SU-DHL-6 (cell line): ENCODE results near the gene OSBPL9.

Experiments
- H2AFZ ChIP-seq: fragments of 200-600 bp; sonication (generic); 2 replicates; pipeline ENCODE4 v1.6.1; 2014; ENCODE audit warnings: low read depth, mild to moderate bottlenecking, moderate library complexity, mixed read lengths, antibody characterized with exemption, low read length; ENCODE audit not compliant: severe bottlenecking
- H3F3A ChIP-seq: fragments of 200-600 bp; shearing (Covaris generic); 2 replicates; pipeline ENCODE4 v1.6.0; 2016; ENCODE audit warnings: antibody characterized with exemption, mild to moderate bottlenecking; ENCODE audit not compliant: insufficient read depth
- H3K27ac ChIP-seq: fragments of 200-600 bp; sonication (generic); 2 replicates; pipeline ENCODE4 v1.5.1; 2016; ENCODE audit warnings: low read depth, mild to moderate bottlenecking, low read length, moderate library complexity, mixed read lengths
- H3K27me3 ChIP-seq: fragments of 200-600 bp; sonication (generic), shearing (Covaris generic); 2 replicates; pipeline ENCODE4 v1.6.0; 2014; ENCODE audit warnings: mild to moderate bottlenecking, low read length
- H3K36me3 ChIP-seq: fragments of 200-600 bp; sonication (generic); 2 replicates; pipeline ENCODE4 v1.6.1; 2014; ENCODE audit warnings: mild to moderate bottlenecking, low read length, mixed read lengths
- H3K4me2 ChIP-seq: fragments of 300-600, 200-600 bp; shearing (Covaris generic), sonication (generic); 2 replicates; pipeline ENCODE4 v1.6.0; 2014; ENCODE audit warnings: low read length, low read depth, mild to moderate bottlenecking; ENCODE audit not compliant: poor library complexity, severe bottlenecking
- H3K4me3 ChIP-seq: fragments of 200-600 bp; sonication (generic); 2 replicates; pipeline ENCODE4 v1.5.1; 2014; ENCODE audit warnings: antibody characterized with exemption, low read length, mild to moderate bottlenecking, mixed read lengths; ENCODE audit not compliant: insufficient read depth, poor library complexity, severe bottlenecking
- H3K79me2 ChIP-seq: fragments of 200-600 bp; sonication (generic); 2 replicates; pipeline ENCODE4 v1.6.1; 2014; ENCODE audit warnings: mild to moderate bottlenecking, low read length, moderate library complexity; ENCODE audit not compliant: insufficient read depth
- H3K9ac ChIP-seq: fragments of 200-600 bp; sonication (generic); 2 replicates; pipeline ENCODE4 v1.7.0; 2014; ENCODE audit warnings: mild to moderate bottlenecking, low read length
- H3K9me2 ChIP-seq: fragments of 200-600 bp; sonication (generic); replicated peaks from 2 replicates; pipeline ENCODE4 v1.6.1; 2014; ENCODE audit warnings: low read length; ENCODE audit not compliant: insufficient read depth
- H3K9me3 ChIP-seq: fragments of 200-600 bp; sonication (generic); 2 replicates; pipeline ENCODE4 v1.6.1; 2014; ENCODE audit warnings: low read length, mixed read lengths; ENCODE audit not compliant: insufficient read depth
- H4K20me1 ChIP-seq: fragments of 200-600 bp; sonication (generic); 2 replicates; pipeline ENCODE4 v1.6.1; 2014; ENCODE audit warnings: low read depth, mild to moderate bottlenecking, antibody characterized with exemption, low read length, moderate library complexity, mixed read lengths
- CTCF ChIP-seq: fragments of 200-600 bp; sonication (generic); IDR thresholded peaks from one replicate; pipeline ENCODE4 v1.5.1; 2017; ENCODE audit warnings: antibody characterized with exemption, mild to moderate bottlenecking, low read length, moderate library complexity; ENCODE audit not compliant: insufficient read depth, poor library complexity, severe bottlenecking
- EZH2phosphoT487 ChIP-seq: fragments of 200-600 bp; sonication (generic), shearing (Covaris generic); conservative IDR thresholded peaks from 2 replicates; pipeline ENCODE4 v1.6.1; 2018; ENCODE audit warnings: mild to moderate bottlenecking, antibody characterized with exemption, low read length, moderate library complexity, mixed read lengths

The OSBPL9 gene

GRCh38 chr1:51594716-51595115 is 22.2 kb upstream of the OSBPL9 start:
- Histone ChIP-seq H3K79me2 (no peaks in the 10 kb centered on the region), H3K27me3 (no peaks in the 10 kb centered on the region), H2AFZ (no peak overlapping the region), H3K27ac (no peak overlapping the region), H3K36me3 (no peaks in the 10 kb centered on the region), H3K9me3 (no peaks in the 10 kb centered on the region), H3K9ac (no peak overlapping the region), H4K20me1 (no peaks in the 10 kb centered on the region), H3K9me2 (no peaks in the 10 kb centered on the region), H3F3A (no peaks in the 10 kb centered on the region), H3K4me3 (no peak overlapping the region), H3K4me2 (no peak overlapping the region)
- TF ChIP-seq CTCF (no peak), EZH2phosphoT487 (no peak)

DNA sequence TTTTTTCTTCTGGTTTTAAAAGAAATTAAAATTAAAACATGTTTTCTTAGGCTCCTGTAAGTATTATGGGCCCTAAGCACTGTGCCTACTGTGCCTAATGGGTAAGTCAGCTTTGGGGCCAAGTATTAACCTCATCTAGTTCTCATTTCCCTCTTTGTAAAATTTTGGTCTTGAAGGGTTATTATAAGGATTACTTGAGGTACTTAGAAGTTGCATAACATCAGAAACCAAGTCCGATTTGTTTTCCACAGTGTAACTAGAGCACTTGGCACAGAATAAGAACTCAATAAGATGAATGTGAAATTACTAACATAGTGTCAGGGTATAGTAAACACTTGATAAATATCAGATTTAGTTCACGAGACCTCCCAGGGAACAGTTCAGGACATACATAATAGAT is 16.4 kb upstream of the OSBPL9 start:
- TF ChIP-seq CTCF (no peak), EZH2phosphoT487 (no peak)
- no peak overlapping the region for H2AFZ ChIP-seq
- no peaks in the 10 kb centered on the region for H3K27me3 ChIP-seq
- H3K9me3 ChIP-seq, result no peaks in the 10 kb centered on the region
- H3K79me2 ChIP-seq, result no peaks in the 10 kb centered on the region
- H3K9me2 ChIP-seq, result no peaks in the 10 kb centered on the region
- H4K20me1 ChIP-seq, result no peaks in the 10 kb centered on the region
- H3K36me3 ChIP-seq, result no peaks in the 10 kb centered on the region
- no peak overlapping the region for H3K4me2 ChIP-seq
- no peak overlapping the region for H3K4me3 ChIP-seq
- no peak overlapping the region for H3K27ac ChIP-seq
- no peak overlapping the region for H3K9ac ChIP-seq
- H3F3A ChIP-seq, result no peaks in the 10 kb centered on the region

DNA sequence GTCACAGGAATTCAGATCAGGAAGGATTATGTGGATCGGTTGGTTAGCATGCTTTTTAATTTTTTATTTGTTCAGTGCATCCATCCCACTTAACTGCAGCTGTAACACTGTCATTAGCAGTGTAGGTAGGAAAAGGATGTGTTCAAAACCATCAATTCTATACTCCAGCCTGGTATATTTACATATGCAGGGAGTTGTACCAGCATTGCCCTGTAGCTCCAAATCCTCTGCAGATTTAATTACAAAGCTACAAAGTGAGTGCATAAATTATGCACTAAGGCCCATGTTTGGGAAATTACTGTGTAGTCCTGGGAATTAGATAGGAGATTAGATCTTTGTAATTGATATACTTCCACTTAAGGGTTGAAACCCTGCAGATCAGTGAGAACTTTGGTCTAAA is 15.9 kb upstream of the OSBPL9 start:
- H3K9me3 ChIP-seq, result no peaks in the 10 kb centered on the region
- no peaks in the 10 kb centered on the region for H4K20me1 ChIP-seq
- H3K27ac ChIP-seq, result no peak overlapping the region
- H3K9me2 ChIP-seq, result no peaks in the 10 kb centered on the region
- no peak overlapping the region for H3K4me3 ChIP-seq
- no peaks in the 10 kb centered on the region for H3K27me3 ChIP-seq
- no peaks in the 10 kb centered on the region for H3K79me2 ChIP-seq
- H3F3A ChIP-seq, result no peaks in the 10 kb centered on the region
- H3K4me2 ChIP-seq, result no peak overlapping the region
- no peak overlapping the region for H2AFZ ChIP-seq
- TF ChIP-seq EZH2phosphoT487 (no peak), CTCF (no peak)
- H3K36me3 ChIP-seq, result no peaks in the 10 kb centered on the region
- no peak overlapping the region for H3K9ac ChIP-seq
